ENCODE results near the gene SDK1.
"Not testable (repeated sequence)": the region's sequence is repeated elsewhere in the genome, so short reads cannot be mapped to it uniquely, and the experiment has no call there.

Gene SDK1

DNA sequence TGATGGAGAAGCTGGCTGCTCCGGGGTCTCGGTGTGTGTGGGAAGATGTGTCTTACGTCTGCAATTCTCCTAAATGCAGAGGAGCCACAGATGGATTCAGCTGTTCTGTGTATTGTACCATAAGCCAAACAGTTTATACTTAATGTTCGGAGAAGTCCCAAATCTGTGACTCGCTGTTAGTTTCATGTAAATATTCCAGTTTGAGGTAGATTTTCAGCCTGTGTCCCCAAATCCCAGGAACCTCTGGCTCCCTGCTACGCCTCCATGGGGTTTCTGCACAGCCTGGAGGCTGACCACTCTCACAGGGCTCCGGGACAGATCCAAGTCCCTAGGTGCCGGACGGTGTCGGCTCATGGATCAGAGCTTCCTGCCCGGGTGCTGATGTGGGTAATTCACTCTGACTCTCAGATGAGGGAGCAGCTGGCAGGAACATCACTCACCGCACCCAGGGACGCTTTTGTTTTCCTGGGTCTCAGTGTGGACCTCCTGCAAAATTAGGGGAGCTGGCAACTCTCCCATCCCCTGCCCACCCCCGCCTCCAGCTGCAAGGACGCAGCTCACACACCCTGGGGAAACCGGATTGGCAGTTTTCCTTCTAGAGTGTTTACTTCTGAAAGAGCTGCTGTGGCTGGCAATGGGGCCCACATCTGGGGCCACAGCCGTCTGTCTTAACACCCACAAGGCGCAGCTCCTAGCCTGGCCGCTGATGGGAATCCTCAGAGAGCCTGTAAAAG lies 960.0 kb downstream of the SDK1 start:
- DNase-seq (ENCODE audit: low read depth), result no peak
- TF ChIP-seq, protein P1, sequence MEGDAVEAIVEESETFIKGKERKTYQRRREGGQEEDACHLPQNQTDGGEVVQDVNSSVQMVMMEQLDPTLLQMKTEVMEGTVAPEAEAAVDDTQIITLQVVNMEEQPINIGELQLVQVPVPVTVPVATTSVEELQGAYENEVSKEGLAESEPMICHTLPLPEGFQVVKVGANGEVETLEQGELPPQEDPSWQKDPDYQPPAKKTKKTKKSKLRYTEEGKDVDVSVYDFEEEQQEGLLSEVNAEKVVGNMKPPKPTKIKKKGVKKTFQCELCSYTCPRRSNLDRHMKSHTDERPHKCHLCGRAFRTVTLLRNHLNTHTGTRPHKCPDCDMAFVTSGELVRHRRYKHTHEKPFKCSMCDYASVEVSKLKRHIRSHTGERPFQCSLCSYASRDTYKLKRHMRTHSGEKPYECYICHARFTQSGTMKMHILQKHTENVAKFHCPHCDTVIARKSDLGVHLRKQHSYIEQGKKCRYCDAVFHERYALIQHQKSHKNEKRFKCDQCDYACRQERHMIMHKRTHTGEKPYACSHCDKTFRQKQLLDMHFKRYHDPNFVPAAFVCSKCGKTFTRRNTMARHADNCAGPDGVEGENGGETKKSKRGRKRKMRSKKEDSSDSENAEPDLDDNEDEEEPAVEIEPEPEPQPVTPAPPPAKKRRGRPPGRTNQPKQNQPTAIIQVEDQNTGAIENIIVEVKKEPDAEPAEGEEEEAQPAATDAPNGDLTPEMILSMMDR (conservative IDR thresholded peaks at IDR 0.05; ENCODE audit: low read depth, low read length), result no peak
- H3K4me3 ChIP-seq (ENCODE audit: low read depth, low read length), result no peak overlapping the region

DNA sequence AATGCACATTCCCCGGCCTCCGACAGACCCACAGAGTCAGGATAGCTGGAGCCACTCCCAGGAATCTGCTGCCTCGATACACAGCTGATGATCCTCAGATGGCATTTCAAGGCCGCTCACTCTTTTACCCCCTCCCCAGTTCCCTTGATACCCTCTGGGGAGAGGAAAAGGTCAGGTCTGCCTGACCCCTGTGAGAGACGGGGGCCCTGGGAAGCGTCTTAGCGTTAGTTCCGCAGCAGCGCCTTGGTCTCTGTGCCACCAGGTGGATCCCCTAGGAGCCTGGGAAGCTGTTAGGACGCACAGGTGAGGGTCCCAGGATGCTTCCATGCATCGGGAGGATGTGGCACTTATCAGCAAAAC lies 960.5 kb downstream of the SDK1 start:
- H3K4me3 ChIP-seq (ENCODE audit: low read depth, low read length), result no peak overlapping the region
- TF ChIP-seq, protein P1 (conservative IDR thresholded peaks at IDR 0.05; ENCODE audit: low read depth, low read length), result no peak
- no peak for DNase-seq (ENCODE audit: low read depth)

DNA sequence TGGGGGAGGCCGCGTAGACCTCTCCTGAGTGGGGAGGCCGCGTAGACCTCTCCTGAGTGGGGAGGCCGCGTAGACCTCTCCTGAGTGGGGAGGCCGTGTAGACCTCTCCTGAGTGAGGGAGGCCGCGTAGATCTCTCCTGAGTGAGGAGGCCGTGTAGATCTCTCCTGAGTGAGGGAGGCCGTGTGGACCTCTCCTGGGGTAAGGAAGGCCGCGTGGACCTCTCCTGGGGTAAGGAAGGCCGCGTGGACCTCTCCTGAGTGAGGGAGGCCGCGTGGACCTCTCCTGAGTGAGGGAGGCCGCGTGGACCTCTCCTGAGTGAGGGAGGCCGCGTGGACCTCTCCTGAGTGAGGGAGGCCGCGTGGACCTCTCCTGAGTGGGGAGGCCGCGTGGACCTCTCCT lies 963.2 kb downstream of the SDK1 start:
- H3K4me3 ChIP-seq (ENCODE audit: low read depth, low read length); DNase-seq (ENCODE audit: low read depth): not testable (repeated sequence)

DNA sequence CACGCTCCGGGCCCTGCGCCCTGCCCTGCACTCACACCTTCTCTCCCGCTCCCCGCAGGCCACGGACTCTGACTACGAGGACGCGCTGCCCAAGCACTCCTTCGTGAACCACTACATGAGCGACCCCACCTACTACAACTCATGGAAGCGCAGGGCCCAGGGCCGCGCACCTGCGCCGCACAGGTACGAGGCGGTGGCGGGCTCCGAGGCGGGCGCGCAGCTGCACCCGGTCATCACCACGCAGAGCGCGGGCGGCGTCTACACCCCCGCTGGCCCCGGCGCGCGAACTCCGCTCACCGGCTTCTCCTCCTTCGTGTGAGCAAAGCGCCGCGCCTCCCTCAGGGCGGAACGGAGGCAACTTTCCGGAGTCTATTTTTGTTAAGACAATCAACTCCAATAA lies 964.0 kb downstream of the SDK1 start:
- TF ChIP-seq, protein P1 (conservative IDR thresholded peaks at IDR 0.05; ENCODE audit: low read depth, low read length), result no peak
- DNase-seq (ENCODE audit: low read depth), result no peak
- no peak overlapping the region for H3K4me3 ChIP-seq (ENCODE audit: low read depth, low read length)

DNA sequence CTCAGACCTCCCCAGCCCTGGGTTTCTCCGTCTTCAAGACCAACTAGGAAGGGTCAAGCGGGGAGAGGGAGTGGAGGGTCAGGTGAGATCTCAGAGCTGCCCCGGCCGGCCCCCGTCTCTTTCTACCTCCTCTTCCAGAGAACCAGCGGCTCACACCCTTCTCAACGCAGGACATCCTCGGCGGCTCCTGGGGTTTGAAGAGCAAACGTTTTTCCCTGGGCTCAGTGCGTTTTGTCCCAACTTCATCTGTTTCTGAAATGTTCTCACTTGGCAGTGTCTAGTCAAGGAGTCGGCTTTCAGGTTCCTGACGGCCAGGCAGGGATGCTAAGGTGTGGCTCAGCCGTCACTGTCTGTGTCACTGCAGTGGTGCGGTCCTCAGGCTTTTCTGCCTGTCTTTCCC lies 964.6 kb downstream of the SDK1 start:
- TF ChIP-seq, protein P1 (conservative IDR thresholded peaks at IDR 0.05; ENCODE audit: low read depth, low read length), result no peak
- no peak overlapping the region for H3K4me3 ChIP-seq (ENCODE audit: low read depth, low read length)
- no peak for DNase-seq (ENCODE audit: low read depth)

DNA sequence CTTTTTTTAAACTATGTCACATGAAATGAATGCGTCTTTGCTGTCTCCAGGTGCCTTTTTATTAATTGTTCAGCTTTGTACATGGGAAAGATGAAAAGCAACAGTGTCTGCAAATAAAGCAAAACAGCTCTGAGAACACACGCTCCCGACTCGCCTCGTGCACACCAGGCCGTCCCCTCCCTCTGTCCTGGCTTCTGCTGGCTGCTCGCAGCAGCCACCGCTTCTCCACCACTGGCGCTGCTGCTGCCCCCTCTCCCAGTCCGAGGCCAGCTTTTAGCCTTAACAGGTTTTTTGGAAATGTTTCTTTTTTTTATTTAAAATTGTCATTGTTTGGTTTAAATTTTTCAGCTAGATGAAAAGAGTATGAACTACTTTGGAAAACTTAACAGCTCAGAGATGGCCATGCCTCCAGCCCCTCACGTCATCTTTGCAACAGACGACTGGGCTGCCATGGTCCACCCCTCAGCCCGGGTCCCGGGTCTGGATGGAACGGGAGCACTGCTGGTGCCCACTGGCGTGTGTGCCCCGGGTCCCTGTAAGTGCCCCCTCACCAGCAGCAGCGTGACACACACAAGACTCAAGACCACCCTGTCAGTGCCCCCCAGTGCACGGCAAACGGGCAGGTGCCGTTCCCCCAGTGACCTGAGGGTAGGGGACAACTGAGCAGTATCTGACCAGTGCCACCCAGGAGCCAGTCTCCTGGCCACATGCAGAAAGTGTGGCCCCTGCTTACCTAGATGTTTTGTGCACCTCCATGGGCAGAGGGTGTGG lies 965.4 kb downstream of the SDK1 start:
- TF ChIP-seq, protein P1 (conservative IDR thresholded peaks at IDR 0.05; ENCODE audit: low read depth, low read length), result no peak
- no peak for DNase-seq (ENCODE audit: low read depth)
- no peak overlapping the region for H3K4me3 ChIP-seq (ENCODE audit: low read depth, low read length)

DNA sequence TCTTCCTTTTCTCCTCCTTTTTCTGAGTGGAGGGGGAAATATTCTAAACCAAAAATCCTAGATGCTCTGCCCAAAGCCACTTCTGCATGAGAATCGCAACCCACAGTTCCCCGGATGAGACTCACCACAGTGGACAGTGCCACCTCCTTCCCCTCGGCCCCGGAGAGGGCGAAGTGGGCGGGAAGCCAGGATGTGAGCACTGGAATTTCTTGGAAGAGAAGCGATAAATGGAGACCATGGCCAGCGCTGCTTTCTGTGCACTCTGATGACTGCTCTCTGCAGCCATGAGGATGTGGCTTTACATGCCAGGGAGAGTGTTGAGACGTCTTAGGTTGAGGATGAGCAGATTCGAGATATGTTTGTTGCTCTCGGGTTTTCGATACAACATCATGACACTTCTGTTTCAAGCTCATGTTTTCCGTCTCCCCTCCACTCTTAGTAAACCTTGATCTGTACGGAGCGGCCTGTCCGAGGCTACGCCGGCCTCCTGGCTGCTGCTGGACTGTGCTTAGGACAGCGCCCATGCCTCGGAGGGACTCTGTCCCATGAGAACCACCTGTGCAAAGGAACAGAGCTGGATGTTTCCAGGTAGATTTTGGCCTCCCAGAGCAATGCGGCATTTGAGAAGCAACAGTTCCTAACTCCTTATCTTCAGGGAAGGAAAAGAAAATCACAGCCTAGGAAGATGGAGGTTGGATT lies 966.4 kb downstream of the SDK1 start:
- TF ChIP-seq, protein P1 (conservative IDR thresholded peaks at IDR 0.05; ENCODE audit: low read depth, low read length), result no peak
- H3K4me3 ChIP-seq (ENCODE audit: low read depth, low read length), result no peak overlapping the region
- DNase-seq (ENCODE audit: low read depth), result no peak

Measured in choroid plexus epithelial cell (primary cell).